IPS-18a (cell line): ENCODE measurements around the gene TEX22.

Source experiments
- H3K27ac ChIP-seq: one replicate; pipeline ENCODE4 v1.5.1; 2013; ENCODE audit warnings: low read length
- H3K27me3 ChIP-seq: one replicate; pipeline ENCODE4 v1.6.1; 2013; ENCODE audit warnings: mild to moderate bottlenecking, low read length; ENCODE audit not compliant: control insufficient read depth, insufficient read depth
- H3K36me3 ChIP-seq: one replicate; pipeline ENCODE4 v1.6.1; 2013; ENCODE audit warnings: low read depth, low read length; ENCODE audit not compliant: control insufficient read depth
- H3K4me1 ChIP-seq: one replicate; pipeline ENCODE4 v1.6.1; 2013; ENCODE audit warnings: low read depth, low read length; ENCODE audit not compliant: control insufficient read depth
- H3K4me3 ChIP-seq: one replicate; pipeline ENCODE4 v1.5.1; 2013; ENCODE audit warnings: low read length
- H3K9ac ChIP-seq: one replicate; pipeline ENCODE4 v1.6.1; 2013; ENCODE audit warnings: mild to moderate bottlenecking, low read length, moderate library complexity
- H3K9me3 ChIP-seq: one replicate; pipeline ENCODE4 v1.6.1; 2013; ENCODE audit warnings: low read depth, low read length; ENCODE audit not compliant: control insufficient read depth

TEX22 gene

GRCh38 chr14:105397350-105397931 lies 897 bp upstream of the TEX22 start:
- Histone ChIP-seq H3K36me3 (peaks cover 3% of the 10 kb centered on the region), H3K27me3 (peaks cover 6% of the 10 kb centered on the region), H3K9me3 (peaks cover 19% of the 10 kb centered on the region), H3K4me1 (peaks cover 3% of the 10 kb centered on the region), H3K9ac (peak overlapping the region; percentile 50), H3K4me3 (peak overlapping the region; percentile 50), H3K27ac (no peak overlapping the region)

GRCh38 chr14:105398726-105399465 lies 558 bp downstream of the TEX22 start:
- peaks cover 3% of the 10 kb centered on the region for H3K4me1 ChIP-seq
- peak overlapping the region; percentile 50 for H3K9ac ChIP-seq
- H3K27me3 ChIP-seq = peaks cover 6% of the 10 kb centered on the region
- peaks cover 3% of the 10 kb centered on the region for H3K36me3 ChIP-seq
- H3K9me3 ChIP-seq = peaks cover 33% of the 10 kb centered on the region
- no peak overlapping the region for H3K27ac ChIP-seq
- peak overlapping the region; percentile 50 for H3K4me3 ChIP-seq

DNA sequence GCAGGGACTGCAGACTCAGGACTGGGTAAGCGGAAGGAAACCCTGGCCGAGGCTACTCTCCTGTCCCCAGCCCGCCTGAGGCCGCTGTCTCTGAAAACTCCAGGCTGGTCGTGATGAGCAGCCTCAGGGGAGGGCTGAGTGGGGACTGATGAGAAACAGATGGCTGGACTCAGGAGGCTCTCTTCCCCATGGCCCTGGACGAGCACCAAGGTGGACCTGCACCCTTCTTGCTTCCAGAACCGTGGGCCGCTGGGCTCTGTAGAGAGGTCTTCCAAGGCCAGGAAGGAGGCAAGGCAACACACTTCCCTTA lies 1.1 kb downstream of the TEX22 start:
- Histone ChIP-seq H3K4me3 (no peak overlapping the region), H3K9ac (no peak overlapping the region), H3K36me3 (peaks cover 3% of the 10 kb centered on the region), H3K4me1 (peaks cover 3% of the 10 kb centered on the region), H3K27me3 (peaks cover 6% of the 10 kb centered on the region), H3K9me3 (peaks cover 36% of the 10 kb centered on the region), H3K27ac (no peak overlapping the region)

DNA sequence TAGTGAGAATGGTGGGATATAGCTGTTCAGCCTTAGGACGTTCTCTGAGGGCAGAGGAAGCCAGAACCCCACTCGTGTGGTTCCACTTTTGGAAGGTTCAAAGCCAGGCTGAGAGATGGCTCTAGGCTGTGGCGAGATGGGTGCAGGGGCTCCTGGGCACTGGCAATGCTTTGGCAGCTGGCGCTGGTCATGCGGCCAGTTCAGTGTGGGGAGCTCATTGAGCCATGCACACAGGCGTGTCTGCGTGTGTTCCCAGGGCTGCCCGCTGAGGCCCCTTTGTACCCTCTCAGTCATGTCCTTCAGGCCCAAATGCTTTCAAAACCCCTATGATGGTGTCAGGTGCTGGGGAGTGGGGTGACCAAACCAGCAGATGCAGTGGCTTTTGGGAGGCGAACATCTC lies 1.7 kb downstream of the TEX22 start:
- no peak overlapping the region for H3K9ac ChIP-seq
- no peak overlapping the region for H3K4me3 ChIP-seq
- H3K36me3 ChIP-seq = peaks cover 3% of the 10 kb centered on the region
- peaks cover 41% of the 10 kb centered on the region for H3K9me3 ChIP-seq
- H3K4me1 ChIP-seq = peaks cover 3% of the 10 kb centered on the region
- peaks cover 9% of the 10 kb centered on the region for H3K27me3 ChIP-seq
- no peak overlapping the region for H3K27ac ChIP-seq

DNA sequence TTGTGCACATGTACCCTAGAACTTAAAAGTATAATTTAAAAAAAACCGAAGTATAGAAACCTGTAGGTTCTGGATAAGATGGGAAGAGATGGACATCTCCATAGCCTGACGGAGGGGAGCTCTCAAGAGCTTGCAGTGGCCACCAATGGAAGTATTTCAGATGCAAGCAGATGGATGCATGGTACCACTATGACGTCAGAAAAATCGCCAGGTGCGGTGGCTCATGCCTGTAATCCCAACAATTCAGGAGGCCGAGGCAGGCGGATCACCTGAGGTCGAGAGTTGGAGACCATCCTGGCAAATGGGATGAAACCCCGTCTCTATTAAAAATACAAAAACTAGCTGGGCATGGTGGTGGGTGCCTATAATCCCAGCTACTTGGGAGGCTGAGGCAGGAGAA lies 3.4 kb downstream of the TEX22 start:
- Histone ChIP-seq H3K27me3 (peaks cover 13% of the 10 kb centered on the region), H3K9ac (no peak overlapping the region), H3K27ac (no peak overlapping the region), H3K4me1 (peaks cover 3% of the 10 kb centered on the region), H3K4me3 (no peak overlapping the region), H3K36me3 (peaks cover 3% of the 10 kb centered on the region), H3K9me3 (peaks cover 42% of the 10 kb centered on the region)

DNA sequence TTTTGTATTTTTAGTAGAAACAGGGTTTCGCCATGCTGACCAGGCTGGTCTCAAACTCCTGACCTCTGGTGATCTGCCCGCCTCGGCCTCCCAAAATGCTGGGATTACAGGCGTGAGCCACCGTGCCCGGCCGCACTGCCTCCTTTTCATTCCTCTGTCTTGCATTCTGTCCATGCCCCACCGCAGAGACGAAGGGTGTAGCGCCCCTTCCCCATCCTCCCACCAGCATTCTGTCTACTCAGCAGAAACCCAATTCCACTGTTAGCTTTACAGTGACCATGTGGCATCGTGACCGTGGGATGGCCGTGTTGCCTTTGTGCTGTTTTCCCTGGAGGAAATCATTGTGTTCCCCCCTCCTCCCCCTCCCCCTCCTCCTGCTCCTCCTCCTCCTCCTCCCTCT lies 10.3 kb downstream of the TEX22 start:
- peaks cover 5% of the 10 kb centered on the region for H3K4me1 ChIP-seq
- no peak overlapping the region for H3K4me3 ChIP-seq
- peaks cover 12% of the 10 kb centered on the region for H3K9me3 ChIP-seq
- peaks cover 55% of the 10 kb centered on the region for H3K27me3 ChIP-seq
- H3K36me3 ChIP-seq = no peaks in the 10 kb centered on the region
- no peak overlapping the region for H3K27ac ChIP-seq
- no peak overlapping the region for H3K9ac ChIP-seq

DNA sequence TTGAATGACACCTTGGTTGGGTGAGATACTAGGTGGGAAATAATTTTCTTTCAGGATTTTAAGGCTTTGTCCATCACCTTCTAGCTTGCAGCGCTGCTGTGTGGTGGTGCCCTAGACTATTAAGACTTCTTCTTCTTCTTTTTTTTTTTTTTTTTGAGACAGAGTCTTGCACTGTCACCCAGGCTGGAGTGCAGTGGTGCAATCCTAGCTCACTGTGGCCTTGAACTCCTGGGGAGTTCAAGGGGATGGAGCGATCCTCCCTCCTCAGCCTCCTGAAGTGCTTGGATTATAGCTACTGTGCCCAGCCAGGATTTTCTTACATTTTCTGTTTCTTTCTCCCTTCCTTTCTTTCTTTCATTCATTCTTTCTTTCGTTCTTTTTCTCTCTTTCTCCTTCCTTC lies 11.0 kb downstream of the TEX22 start:
- Histone ChIP-seq H3K4me3 (no peak overlapping the region), H3K4me1 (peaks cover 5% of the 10 kb centered on the region), H3K27ac (no peak overlapping the region), H3K9ac (no peak overlapping the region), H3K36me3 (no peaks in the 10 kb centered on the region), H3K27me3 (peaks cover 62% of the 10 kb centered on the region), H3K9me3 (peaks cover 6% of the 10 kb centered on the region)

GRCh38 chr14:105410642-105411016 lies 12.3 kb downstream of the TEX22 start:
- no peaks in the 10 kb centered on the region for H3K36me3 ChIP-seq
- H3K27ac ChIP-seq = no peak overlapping the region
- H3K9ac ChIP-seq = no peak overlapping the region
- no peaks in the 10 kb centered on the region for H3K9me3 ChIP-seq
- H3K4me1 ChIP-seq = peaks cover 5% of the 10 kb centered on the region
- H3K4me3 ChIP-seq = peak overlapping the region; percentile 20
- peaks cover 58% of the 10 kb centered on the region for H3K27me3 ChIP-seq

- no peak overlapping the region for H3K9ac ChIP-seq
Measured at GRCh38 chr14:105411017-105411941, 12.9 kb downstream of the TEX22 start.

DNA sequence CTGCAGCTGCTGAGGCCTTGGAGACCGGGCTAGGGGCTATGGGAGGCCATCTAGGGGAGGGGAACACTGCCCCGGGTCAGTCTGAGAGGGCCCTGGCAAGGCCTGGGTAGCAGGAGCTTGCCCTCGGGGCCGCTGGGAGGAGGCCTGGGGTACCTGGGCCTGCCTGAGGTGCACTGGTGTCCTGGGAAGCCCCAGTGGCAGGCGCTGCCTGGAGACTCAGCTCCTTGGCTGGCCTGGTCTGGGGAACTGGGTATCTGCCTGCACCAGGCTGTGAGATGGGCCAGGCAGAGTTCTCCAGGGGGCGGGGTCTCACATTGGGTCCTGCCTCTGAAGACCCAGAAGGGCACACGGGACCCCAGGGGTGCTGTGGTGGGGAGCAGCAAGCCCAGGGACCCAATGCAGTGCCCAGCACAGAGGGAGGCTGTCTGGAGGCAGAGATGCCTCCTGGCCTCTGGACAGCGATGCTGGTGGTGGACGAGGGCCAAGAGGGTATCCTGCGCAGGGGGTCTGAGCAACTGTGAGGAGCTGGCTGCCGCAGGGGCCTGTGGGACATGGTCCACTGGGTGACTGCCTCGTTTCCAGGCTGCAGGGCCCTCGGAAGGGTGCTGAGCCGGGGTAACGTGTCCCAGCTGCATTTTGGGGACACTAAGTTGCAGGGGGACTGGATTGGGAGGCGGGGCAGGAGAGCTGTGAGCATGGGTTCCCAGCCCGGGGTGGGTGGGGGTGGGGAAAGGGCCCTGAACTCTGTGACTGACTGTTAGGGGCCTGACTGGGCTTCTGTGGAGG lies 13.8 kb downstream of the TEX22 start:
- peaks cover 58% of the 10 kb centered on the region for H3K27me3 ChIP-seq
- H3K27ac ChIP-seq = no peak overlapping the region
- H3K9ac ChIP-seq = no peak overlapping the region
- H3K9me3 ChIP-seq = no peaks in the 10 kb centered on the region
- H3K4me3 ChIP-seq = no peak overlapping the region
- H3K36me3 ChIP-seq = no peaks in the 10 kb centered on the region
- H3K4me1 ChIP-seq = peaks cover 5% of the 10 kb centered on the region

More at GRCh38 chr14:105411017-105411941, 12.9 kb downstream of the TEX22 start:
- H3K27me3 ChIP-seq = peaks cover 58% of the 10 kb centered on the region
- H3K36me3 ChIP-seq = no peaks in the 10 kb centered on the region
- peaks cover 5% of the 10 kb centered on the region for H3K4me1 ChIP-seq
- no peak overlapping the region for H3K27ac ChIP-seq
- no peaks in the 10 kb centered on the region for H3K9me3 ChIP-seq
- peak overlapping the region; percentile 20 for H3K4me3 ChIP-seq
